ENCODE data around the gene ANLN.
A peak's percentile ranks its signal among the peaks of the same experiment; 100 is the strongest.

ANLN gene

GRCh38 chr7:36389371-36390198, at the start of gene ANLN:
TSS of gene ANLN (plus strand) at chr7:36389862. CDS start at chr7:36390027, 165 bp downstream.
- peak; percentile 99 for DNase-seq
- in situ Hi-C loops (cut with HindIII; ENCODE audit: low pct_ligation_motif_present, low pct_unique_long_range_greater_than_20kb, low sequenced_read_pairs) = no loop called here

GRCh38 chr7:36343548-36343947, 46.1 kb upstream of the ANLN start:
- DNase-seq = no peak
- in situ Hi-C loops (cut with HindIII; ENCODE audit: low pct_ligation_motif_present, low pct_unique_long_range_greater_than_20kb, low sequenced_read_pairs) = no loop called here

- no peak for DNase-seq
- in situ Hi-C loops (cut with HindIII; ENCODE audit: low pct_ligation_motif_present, low pct_unique_long_range_greater_than_20kb, low sequenced_read_pairs) = no loop called here
Observed at GRCh38 chr7:36344622-36345021, 45.0 kb upstream of the ANLN start.

GRCh38 chr7:36346260-36346831, 43.3 kb upstream of the ANLN start:
- in situ Hi-C loops (cut with HindIII; ENCODE audit: low pct_ligation_motif_present, low pct_unique_long_range_greater_than_20kb, low sequenced_read_pairs) = no loop called here
- no peak for DNase-seq

GRCh38 chr7:36348256-36348655, 41.4 kb upstream of the ANLN start:
- in situ Hi-C loops (cut with HindIII; ENCODE audit: low pct_ligation_motif_present, low pct_unique_long_range_greater_than_20kb, low sequenced_read_pairs) = no loop called here
- DNase-seq = no peak

- no peak for DNase-seq
- in situ Hi-C loops (cut with HindIII; ENCODE audit: low pct_ligation_motif_present, low pct_unique_long_range_greater_than_20kb, low sequenced_read_pairs) = no loop called here
Observed at GRCh38 chr7:36348771-36349170, 40.9 kb upstream of the ANLN start.

GRCh38 chr7:36349626-36350025, 40.0 kb upstream of the ANLN start:
- in situ Hi-C loops (cut with HindIII; ENCODE audit: low pct_ligation_motif_present, low pct_unique_long_range_greater_than_20kb, low sequenced_read_pairs) = no loop called here
- no peak for DNase-seq

GRCh38 chr7:36355490-36355889, 34.2 kb upstream of the ANLN start:
- DNase-seq = no peak
- in situ Hi-C loops (cut with HindIII; ENCODE audit: low pct_ligation_motif_present, low pct_unique_long_range_greater_than_20kb, low sequenced_read_pairs) = no loop called here

GRCh38 chr7:36357054-36357453, 32.6 kb upstream of the ANLN start:
- in situ Hi-C loops (cut with HindIII; ENCODE audit: low pct_ligation_motif_present, low pct_unique_long_range_greater_than_20kb, low sequenced_read_pairs) = no loop called here
- DNase-seq = no peak

- in situ Hi-C loops (cut with HindIII; ENCODE audit: low pct_ligation_motif_present, low pct_unique_long_range_greater_than_20kb, low sequenced_read_pairs) = no loop called here
Observed at GRCh38 chr7:36358589-36358988, 31.1 kb upstream of the ANLN start.

GRCh38 chr7:36360244-36360643, 29.4 kb upstream of the ANLN start:
- in situ Hi-C loops (cut with HindIII; ENCODE audit: low pct_ligation_motif_present, low pct_unique_long_range_greater_than_20kb, low sequenced_read_pairs) = no loop called here
- DNase-seq = no peak

More at GRCh38 chr7:36358589-36358988, 31.1 kb upstream of the ANLN start:
- no peak for DNase-seq

GRCh38 chr7:36361227-36361626, 28.4 kb upstream of the ANLN start:
- in situ Hi-C loops (cut with HindIII; ENCODE audit: low pct_ligation_motif_present, low pct_unique_long_range_greater_than_20kb, low sequenced_read_pairs) = no loop called here
- DNase-seq = no peak

GRCh38 chr7:36363515-36363914, 26.1 kb upstream of the ANLN start:
- no peak for DNase-seq
- in situ Hi-C loops (cut with HindIII; ENCODE audit: low pct_ligation_motif_present, low pct_unique_long_range_greater_than_20kb, low sequenced_read_pairs) = no loop called here

GRCh38 chr7:36366005-36366717, 23.5 kb upstream of the ANLN start:
- no peak for DNase-seq
- in situ Hi-C loops (cut with HindIII; ENCODE audit: low pct_ligation_motif_present, low pct_unique_long_range_greater_than_20kb, low sequenced_read_pairs) = no loop called here

- in situ Hi-C loops (cut with HindIII; ENCODE audit: low pct_ligation_motif_present, low pct_unique_long_range_greater_than_20kb, low sequenced_read_pairs) = no loop called here
- DNase-seq = peak; percentile 97
Observed at GRCh38 chr7:36366718-36367560, 22.7 kb upstream of the ANLN start.

GRCh38 chr7:36367561-36368077, 22.0 kb upstream of the ANLN start:
- no peak for DNase-seq
- in situ Hi-C loops (cut with HindIII; ENCODE audit: low pct_ligation_motif_present, low pct_unique_long_range_greater_than_20kb, low sequenced_read_pairs) = no loop called here

- in situ Hi-C loops (cut with HindIII; ENCODE audit: low pct_ligation_motif_present, low pct_unique_long_range_greater_than_20kb, low sequenced_read_pairs) = no loop called here
- DNase-seq = no peak
Observed at GRCh38 chr7:36368496-36368895, 21.2 kb upstream of the ANLN start.

- in situ Hi-C loops (cut with HindIII; ENCODE audit: low pct_ligation_motif_present, low pct_unique_long_range_greater_than_20kb, low sequenced_read_pairs) = no loop called here
Observed at GRCh38 chr7:36369171-36369570, 20.5 kb upstream of the ANLN start.

GRCh38 chr7:36370046-36370445, 19.6 kb upstream of the ANLN start:
- no peak for DNase-seq
- in situ Hi-C loops (cut with HindIII; ENCODE audit: low pct_ligation_motif_present, low pct_unique_long_range_greater_than_20kb, low sequenced_read_pairs) = no loop called here

More at GRCh38 chr7:36369171-36369570, 20.5 kb upstream of the ANLN start:
- no peak for DNase-seq

Data from ACHN (cell line).